ENCODE measurements around the gene SPNS1.

SPNS1 gene

GRCh38 chr16:28981517-28981916 is 6.9 kb downstream of the SPNS1 start:
- no peaks in the 10 kb centered on the region for H3K36me3 ChIP-seq (replicated peaks; ENCODE audit: insufficient read depth, low read length)
- H3K9me3 ChIP-seq (replicated peaks; ENCODE audit: insufficient read depth, low read length) = no peaks in the 10 kb centered on the region
- no peak overlapping the region for H2AFZ ChIP-seq (ENCODE audit: low read length)
- H3K9me2 ChIP-seq (replicated peaks; ENCODE audit: insufficient read depth, low read length) = no peaks in the 10 kb centered on the region
- H3F3A ChIP-seq (ENCODE audit: insufficient read depth, low read length) = no peaks in the 10 kb centered on the region
- H3K4me1 ChIP-seq (ENCODE audit: low read length) = peaks cover 13% of the 10 kb centered on the region
- H3K79me2 ChIP-seq (ENCODE audit: low read length) = peaks cover 21% of the 10 kb centered on the region
- DNase-seq = peak; percentile 39
- no peaks in the 10 kb centered on the region for H4K20me1 ChIP-seq (ENCODE audit: insufficient read depth, low read length)
- H3K27ac ChIP-seq (ENCODE audit: low read length) = no peak overlapping the region
- TF ChIP-seq EZH2 (optimal IDR thresholded peaks at IDR 0.05; ENCODE audit: low read depth, low read length) (no peak), CTCF (IDR thresholded peaks at IDR 0.05; ENCODE audit: low read length) (peak; percentile 90)
- no peak overlapping the region for H3K4me3 ChIP-seq (ENCODE audit: low read length)
- H3K9ac ChIP-seq (ENCODE audit: low read length) = no peak overlapping the region
- H3K27me3 ChIP-seq (replicated peaks; ENCODE audit: insufficient read depth, low read length) = no peaks in the 10 kb centered on the region
- H3K4me2 ChIP-seq (ENCODE audit: low read depth, low read length) = no peak overlapping the region

- Histone ChIP-seq H3K4me3 (ENCODE audit: low read length) (no peak overlapping the region), H3K79me2 (ENCODE audit: low read length) (peaks cover 18% of the 10 kb centered on the region; the same call in 1 of the 2 replicates), H2AFZ (ENCODE audit: low read length) (no peak overlapping the region), H4K20me1 (ENCODE audit: insufficient read depth, low read length) (no peaks in the 10 kb centered on the region), H3F3A (ENCODE audit: insufficient read depth, low read length) (no peaks in the 10 kb centered on the region), H3K9ac (ENCODE audit: low read length) (no peak overlapping the region), H3K27ac (ENCODE audit: low read length) (no peak overlapping the region), H3K36me3 (replicated peaks; ENCODE audit: insufficient read depth, low read length) (no peaks in the 10 kb centered on the region), H3K27me3 (replicated peaks; ENCODE audit: insufficient read depth, low read length) (no peaks in the 10 kb centered on the region), H3K4me1 (ENCODE audit: low read length) (peaks cover 13% of the 10 kb centered on the region), H3K9me2 (replicated peaks; ENCODE audit: insufficient read depth, low read length) (no peaks in the 10 kb centered on the region), H3K9me3 (replicated peaks; ENCODE audit: insufficient read depth, low read length) (no peaks in the 10 kb centered on the region), H3K4me2 (ENCODE audit: low read depth, low read length) (no peak overlapping the region)
- no peak for DNase-seq
- TF ChIP-seq EZH2phosphoT487 (IDR thresholded peaks at IDR 0.05; ENCODE audit: low read length) = no peak
- no peak for TF ChIP-seq CTCF (IDR thresholded peaks at IDR 0.05; ENCODE audit: low read length)
- TF ChIP-seq EZH2 (optimal IDR thresholded peaks at IDR 0.05; ENCODE audit: low read depth, low read length) = no peak
These were observed 7.8 kb downstream of the SPNS1 start for GRCh38 chr16:28982418-28982817.

- Histone ChIP-seq H3K9ac (ENCODE audit: low read length) (no peak overlapping the region), H3K4me1 (ENCODE audit: low read length) (peaks cover 13% of the 10 kb centered on the region), H3K9me3 (replicated peaks; ENCODE audit: insufficient read depth, low read length) (no peaks in the 10 kb centered on the region), H4K20me1 (ENCODE audit: insufficient read depth, low read length) (no peaks in the 10 kb centered on the region), H3K36me3 (replicated peaks; ENCODE audit: insufficient read depth, low read length) (no peaks in the 10 kb centered on the region), H3K27me3 (replicated peaks; ENCODE audit: insufficient read depth, low read length) (no peaks in the 10 kb centered on the region), H3K9me2 (replicated peaks; ENCODE audit: insufficient read depth, low read length) (no peaks in the 10 kb centered on the region), H3K4me3 (ENCODE audit: low read length) (no peak overlapping the region), H3K27ac (ENCODE audit: low read length) (no peak overlapping the region), H3K79me2 (ENCODE audit: low read length) (peaks cover 16% of the 10 kb centered on the region; the same call in 1 of the 2 replicates), H3K4me2 (ENCODE audit: low read depth, low read length) (no peak overlapping the region), H3F3A (ENCODE audit: insufficient read depth, low read length) (no peaks in the 10 kb centered on the region), H2AFZ (ENCODE audit: low read length) (no peak overlapping the region)
- DNase-seq = no peak
- TF ChIP-seq EZH2phosphoT487 (IDR thresholded peaks at IDR 0.05; ENCODE audit: low read length) (no peak), CTCF (IDR thresholded peaks at IDR 0.05; ENCODE audit: low read length) (no peak), EZH2 (optimal IDR thresholded peaks at IDR 0.05; ENCODE audit: low read depth, low read length) (no peak)
These were observed 8.4 kb downstream of the SPNS1 start for GRCh38 chr16:28982949-28983348.
